ENCODE results near the gene RABL6.
"Not testable (repeated sequence)": the region's sequence is repeated elsewhere in the genome, so short reads cannot be mapped to it uniquely, and the experiment has no call there.

Gene RABL6

GRCh38 chr9:136807281-136808074 is at the start of gene RABL6:
RABL6 (plus strand) TSS chr9:136807948; CDS start chr9:136808197, 249 bp downstream.
- peak; percentile 78 for DNase-seq

- DNase-seq: no peak
Measured at GRCh38 chr9:136759001-136759400, 48.7 kb upstream of the RABL6 start.

GRCh38 chr9:136759436-136760325 is 48.1 kb upstream of the RABL6 start:
- no peak for DNase-seq

- DNase-seq: no peak
Measured at GRCh38 chr9:136760424-136760823, 47.3 kb upstream of the RABL6 start.

GRCh38 chr9:136760834-136761544 is 46.8 kb upstream of the RABL6 start:
- DNase-seq: not testable (repeated sequence)

- no peak for DNase-seq
Measured at GRCh38 chr9:136761545-136761981, 46.2 kb upstream of the RABL6 start.

GRCh38 chr9:136762221-136762691 is 45.5 kb upstream of the RABL6 start:
- DNase-seq: no peak

GRCh38 chr9:136762915-136763648 is 44.7 kb upstream of the RABL6 start:
- DNase-seq: peak; percentile 45

GRCh38 chr9:136763649-136764035 is 44.1 kb upstream of the RABL6 start:
- DNase-seq: no peak

- no peak for DNase-seq
Measured at GRCh38 chr9:136764301-136764891, 43.4 kb upstream of the RABL6 start, which contains the start of gene LCN15. LCN15 (minus strand) TSS chr9:136764518; CDS start chr9:136764488, 30 bp downstream.

GRCh38 chr9:136765041-136765440 is 42.7 kb upstream of the RABL6 start:
- no peak for DNase-seq

- not testable (repeated sequence) for DNase-seq
Measured at GRCh38 chr9:136765745-136766409, 41.9 kb upstream of the RABL6 start.

GRCh38 chr9:136766410-136767120 is 41.2 kb upstream of the RABL6 start:
- DNase-seq: peak; percentile 58

GRCh38 chr9:136769710-136770191 is 38.0 kb upstream of the RABL6 start:
- DNase-seq: peak; percentile 57

- DNase-seq: no peak
Measured at GRCh38 chr9:136771907-136772415, 35.8 kb upstream of the RABL6 start.

GRCh38 chr9:136773386-136774044 is 34.2 kb upstream of the RABL6 start:
- no peak for DNase-seq

- DNase-seq: no peak
Measured at GRCh38 chr9:136774416-136775045, 33.2 kb upstream of the RABL6 start.

GRCh38 chr9:136775191-136775590 is 32.6 kb upstream of the RABL6 start:
- no peak for DNase-seq

- no peak for DNase-seq
Measured at GRCh38 chr9:136776947-136777346, 30.8 kb upstream of the RABL6 start.
